ENCODE data around the gene AK3. TPM values are rescaled to one million over a fixed set of nuclear protein-coding genes. Genes with fewer than 3 reads are reported as not detected.
"Not testable (repeated sequence)": the region's sequence is repeated elsewhere in the genome, so short reads cannot be mapped to it uniquely, and the experiment has no call there.

Gene AK3
- total RNA-seq, 1 donor from 2014 or later = 33.9 TPM

DNA sequence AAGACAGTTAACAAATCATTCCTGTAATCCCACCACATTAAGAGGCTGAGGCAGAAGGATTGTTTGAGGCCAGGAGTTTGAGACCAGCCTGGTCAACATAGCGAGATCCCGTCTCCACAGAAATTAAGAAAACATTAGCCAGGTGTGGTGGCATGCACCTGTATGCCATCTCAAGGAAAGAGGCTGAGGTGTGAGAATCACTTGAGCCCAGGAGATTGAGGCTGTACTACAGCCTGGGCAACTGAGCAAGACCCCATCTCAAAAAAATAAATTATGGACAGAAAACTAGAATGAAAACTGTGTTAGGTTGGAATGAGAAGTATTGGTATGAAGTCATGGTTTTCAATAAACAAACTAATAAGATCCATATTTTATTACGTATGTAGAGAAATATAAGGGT, 23.0 kb upstream of the AK3 start:
- Mint-ChIP-seq H3K27me3 (ENCODE audit: low read depth) (peaks cover 7% of the 10 kb centered on the region), H3K36me3 (ENCODE audit: low read depth) (no peaks in the 10 kb centered on the region), H3K4me3 (ENCODE audit: low read depth) (no peak overlapping the region), H3K27ac (no peak overlapping the region), H3K9me3 (no peaks in the 10 kb centered on the region), H3K4me1 (ENCODE audit: low read depth) (peaks cover 13% of the 10 kb centered on the region)
- intact Hi-C loops (cut with micrococcal nuclease) = loop anchor here (5.0 kb wide), 2 partner anchors 303 to 673 kb away; partner anchors contain the start of gene PLGRKT
- DNase-seq (ENCODE audit: low spot score) = no peak

- Mint-ChIP-seq H3K4me1 (ENCODE audit: low read depth) (peaks cover 12% of the 10 kb centered on the region), H3K36me3 (ENCODE audit: low read depth) (no peaks in the 10 kb centered on the region), H3K4me3 (ENCODE audit: low read depth) (peak overlapping the region; percentile 63), H3K27me3 (ENCODE audit: low read depth) (peaks cover 7% of the 10 kb centered on the region), H3K27ac (peak overlapping the region; percentile 78), H3K9me3 (no peaks in the 10 kb centered on the region)
- intact Hi-C loops (cut with micrococcal nuclease) = loop anchor here (1.0 to 5.0 kb wide), 6 partner anchors 70 to 838 kb away; partner anchors contain the start of gene PLGRKT
- no peak for DNase-seq (ENCODE audit: low spot score)
These were observed 22.0 kb upstream of the AK3 start for GRCh38 chr9:4762886-4763541.

- H3K9me3 Mint-ChIP-seq = no peaks in the 10 kb centered on the region
- DNase-seq (ENCODE audit: low spot score) = peak; percentile 72
- peak overlapping the region; percentile 78 for H3K27ac Mint-ChIP-seq
- H3K27me3 Mint-ChIP-seq (ENCODE audit: low read depth) = peaks cover 9% of the 10 kb centered on the region
- peak overlapping the region; percentile 63 for H3K4me3 Mint-ChIP-seq (ENCODE audit: low read depth)
- H3K4me1 Mint-ChIP-seq (ENCODE audit: low read depth) = peaks cover 12% of the 10 kb centered on the region
- no peaks in the 10 kb centered on the region for H3K36me3 Mint-ChIP-seq (ENCODE audit: low read depth)
- intact Hi-C loops (cut with micrococcal nuclease) = loop anchor here (1.0 to 5.0 kb wide), 6 partner anchors 71 to 839 kb away; partner anchors contain the start of gene PLGRKT
These were observed 21.3 kb upstream of the AK3 start for GRCh38 chr9:4762108-4762885.

- H3K27ac Mint-ChIP-seq = no peak overlapping the region
- peaks cover 12% of the 10 kb centered on the region for H3K4me1 Mint-ChIP-seq (ENCODE audit: low read depth)
- H3K9me3 Mint-ChIP-seq = no peaks in the 10 kb centered on the region
- intact Hi-C loops (cut with micrococcal nuclease) = loop anchor here (5.0 kb wide), 2 partner anchors 307 to 677 kb away; partner anchors contain the start of gene PLGRKT
- no peaks in the 10 kb centered on the region for H3K36me3 Mint-ChIP-seq (ENCODE audit: low read depth)
- H3K27me3 Mint-ChIP-seq (ENCODE audit: low read depth) = peaks cover 9% of the 10 kb centered on the region
- no peak for DNase-seq (ENCODE audit: low spot score)
- no peak overlapping the region for H3K4me3 Mint-ChIP-seq (ENCODE audit: low read depth)
These were observed 19.1 kb upstream of the AK3 start for GRCh38 chr9:4760122-4760521.

- peaks cover 1% of the 10 kb centered on the region for H3K4me1 Mint-ChIP-seq (ENCODE audit: low read depth)
- peaks cover 18% of the 10 kb centered on the region for H3K27me3 Mint-ChIP-seq (ENCODE audit: low read depth)
- H3K36me3 Mint-ChIP-seq (ENCODE audit: low read depth) = no peaks in the 10 kb centered on the region
- DNase-seq (ENCODE audit: low spot score) = no peak
- intact Hi-C loops (cut with micrococcal nuclease) = loop anchor here (5.0 to 10.0 kb wide), 2 partner anchors 152 to 431 kb away; partner anchors contain the start of gene INSL6
- H3K27ac Mint-ChIP-seq = no peak overlapping the region
- H3K9me3 Mint-ChIP-seq = no peaks in the 10 kb centered on the region
- no peak overlapping the region for H3K4me3 Mint-ChIP-seq (ENCODE audit: low read depth)
These were observed 15.4 kb upstream of the AK3 start for GRCh38 chr9:4756420-4756819.

DNA sequence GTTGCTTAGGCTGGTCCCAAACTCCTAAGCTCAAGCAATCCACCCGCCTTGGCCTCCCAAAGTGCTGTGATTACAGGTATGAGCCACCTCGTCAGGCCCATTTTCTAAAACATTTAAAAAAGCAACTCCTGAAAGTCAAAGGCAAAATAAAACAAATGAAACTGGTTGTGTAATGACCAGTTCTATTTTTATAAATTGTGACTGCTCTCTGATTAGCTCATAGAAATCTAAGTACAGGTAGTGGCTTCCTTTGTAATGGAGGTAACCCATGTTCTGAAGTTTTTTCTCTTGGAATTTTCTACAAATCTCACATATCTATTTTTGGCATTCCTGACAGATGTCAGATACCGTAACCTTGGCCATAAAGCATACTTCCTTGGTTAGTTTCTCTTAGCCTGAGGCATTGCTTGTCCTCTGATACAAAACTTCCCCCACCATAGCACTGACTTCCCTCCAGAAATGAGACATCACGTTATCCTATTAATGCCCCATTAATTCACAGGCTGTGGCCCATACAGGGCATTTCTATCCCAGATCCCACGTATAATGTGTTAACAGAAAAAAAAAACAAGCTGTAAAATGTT, 14.1 kb upstream of the AK3 start:
- Mint-ChIP-seq H3K4me1 (ENCODE audit: low read depth) (peaks cover 1% of the 10 kb centered on the region), H3K36me3 (ENCODE audit: low read depth) (no peaks in the 10 kb centered on the region), H3K9me3 (no peaks in the 10 kb centered on the region), H3K4me3 (ENCODE audit: low read depth) (no peak overlapping the region), H3K27me3 (ENCODE audit: low read depth) (peaks cover 17% of the 10 kb centered on the region), H3K27ac (no peak overlapping the region)
- no peak for DNase-seq (ENCODE audit: low spot score)
- intact Hi-C loops (cut with micrococcal nuclease) = loop anchor here (5.0 to 10.0 kb wide), 2 partner anchors 150 to 432 kb away; partner anchors contain the start of gene INSL6

DNA sequence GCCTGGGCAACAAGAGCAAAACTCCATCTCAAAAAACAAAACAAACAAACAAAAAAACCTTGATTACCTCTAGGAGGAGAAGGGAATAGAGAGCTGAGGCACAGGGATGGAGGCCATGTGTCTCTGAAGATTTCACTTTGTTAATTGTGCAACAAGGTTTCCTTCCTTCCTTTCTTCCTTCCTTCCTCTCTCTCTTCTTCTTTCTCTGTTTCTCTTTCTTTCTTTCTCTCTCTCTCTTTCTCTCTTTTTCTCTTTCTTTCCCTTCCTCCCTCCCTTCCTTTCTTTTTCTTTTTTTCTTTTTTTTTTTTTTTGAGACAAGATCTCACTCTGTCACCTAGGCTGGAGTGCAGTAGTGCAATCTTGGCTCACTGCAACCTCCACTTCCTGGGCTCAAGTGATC, 13.5 kb upstream of the AK3 start:
- intact Hi-C loops (cut with micrococcal nuclease) = loop anchor here (10.0 kb wide), 1 partner anchor 150 kb away; no protein-coding TSS in a partner anchor
- H3K9me3 Mint-ChIP-seq, H3K27ac Mint-ChIP-seq: not testable (repeated sequence)

DNA sequence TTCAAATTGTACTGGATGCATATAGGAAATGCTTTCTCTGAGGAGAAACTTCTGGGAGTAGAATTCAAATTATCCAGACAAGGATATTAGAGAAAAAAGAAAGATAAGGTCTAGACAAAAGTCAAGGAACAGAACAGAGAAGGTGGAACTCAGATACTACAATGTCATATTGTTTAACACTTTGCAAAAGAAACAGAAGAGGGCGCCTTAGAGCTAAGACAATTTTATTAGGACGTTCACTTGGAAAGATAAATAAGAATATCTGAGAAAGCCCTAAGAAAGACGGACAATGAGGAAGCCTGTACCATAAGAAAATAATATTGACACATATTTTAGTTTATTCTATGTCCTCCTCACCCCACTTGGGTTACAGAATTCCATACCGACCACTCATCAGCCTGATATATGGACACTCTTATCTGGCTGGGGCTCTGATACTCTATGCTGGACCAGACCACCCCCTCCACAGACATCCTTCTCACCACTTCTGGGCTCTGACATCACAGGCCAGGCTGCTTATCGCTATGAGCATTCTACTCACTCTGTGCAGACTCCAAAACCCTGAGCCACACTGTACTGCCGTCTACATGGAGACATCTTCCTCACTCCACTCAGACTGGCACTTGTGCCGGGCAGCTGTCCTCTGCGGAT, 9.1 kb upstream of the AK3 start:
- Mint-ChIP-seq H3K4me3 (ENCODE audit: low read depth) (no peak overlapping the region), H3K36me3 (ENCODE audit: low read depth) (no peaks in the 10 kb centered on the region), H3K27me3 (ENCODE audit: low read depth) (peaks cover 12% of the 10 kb centered on the region), H3K27ac (no peak overlapping the region), H3K9me3 (no peaks in the 10 kb centered on the region), H3K4me1 (ENCODE audit: low read depth) (peaks cover 12% of the 10 kb centered on the region)
- intact Hi-C loops (cut with micrococcal nuclease) = loop anchor here (10.0 kb wide), 1 partner anchor 145 kb away; no protein-coding TSS in a partner anchor
- no peak for DNase-seq (ENCODE audit: low spot score)

More for the DNA sequence above, 13.5 kb upstream of the AK3 start:
- not testable (repeated sequence) for DNase-seq (ENCODE audit: low spot score); H3K4me1 Mint-ChIP-seq (ENCODE audit: low read depth); H3K36me3 Mint-ChIP-seq (ENCODE audit: low read depth); H3K4me3 Mint-ChIP-seq (ENCODE audit: low read depth)
- H3K27me3 Mint-ChIP-seq (ENCODE audit: low read depth) = peaks cover 17% of the 10 kb centered on the region

- Mint-ChIP-seq H3K4me1 (ENCODE audit: low read depth) (peaks cover 11% of the 10 kb centered on the region), H3K27me3 (ENCODE audit: low read depth) (peaks cover 11% of the 10 kb centered on the region), H3K27ac (no peak overlapping the region), H3K36me3 (ENCODE audit: low read depth) (no peaks in the 10 kb centered on the region), H3K4me3 (ENCODE audit: low read depth) (no peak overlapping the region), H3K9me3 (no peaks in the 10 kb centered on the region)
- DNase-seq (ENCODE audit: low spot score) = no peak
- intact Hi-C loops (cut with micrococcal nuclease) = no loop called here
These were observed 7.6 kb upstream of the AK3 start for GRCh38 chr9:4748612-4749011.

DNA sequence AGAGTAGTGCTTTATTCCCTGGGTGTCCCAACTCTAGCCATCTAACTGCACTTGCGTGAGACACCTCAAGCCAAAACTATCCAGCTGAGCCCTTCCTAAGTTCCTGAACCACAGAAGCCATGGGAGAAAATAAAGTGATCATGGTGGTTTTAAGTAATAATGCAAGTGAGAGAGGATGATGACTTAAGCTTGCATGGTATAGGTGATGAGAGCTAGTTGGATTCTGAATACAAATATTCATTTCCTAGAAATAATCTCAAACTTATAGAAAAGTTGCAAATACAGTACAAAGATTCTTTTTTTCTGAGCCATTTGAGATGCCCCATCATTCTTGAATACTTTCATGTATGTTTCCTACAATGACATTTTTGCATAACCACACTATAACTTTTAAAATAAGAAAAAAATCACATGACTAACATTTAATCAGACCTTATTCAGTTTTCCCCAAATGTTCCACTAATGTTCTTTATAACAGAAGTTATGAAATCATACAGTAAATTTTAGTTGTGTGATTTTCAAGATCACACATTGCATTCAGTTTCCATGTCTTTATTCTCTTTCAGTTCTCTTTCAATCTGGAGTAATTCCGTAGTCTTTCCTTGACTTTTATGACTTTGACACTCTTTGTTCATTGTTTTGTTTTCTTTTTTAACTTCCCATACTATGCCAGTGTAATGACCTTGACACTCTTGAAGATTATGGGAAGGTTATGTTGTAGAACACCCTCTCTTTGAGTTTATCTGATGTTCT, 5.5 kb upstream of the AK3 start:
- Mint-ChIP-seq H3K4me1 (ENCODE audit: low read depth) (peaks cover 18% of the 10 kb centered on the region), H3K27ac (no peak overlapping the region), H3K27me3 (ENCODE audit: low read depth) (no peaks in the 10 kb centered on the region), H3K4me3 (ENCODE audit: low read depth) (no peak overlapping the region), H3K9me3 (no peaks in the 10 kb centered on the region), H3K36me3 (ENCODE audit: low read depth) (no peaks in the 10 kb centered on the region)
- intact Hi-C loops (cut with micrococcal nuclease) = no loop called here
- DNase-seq (ENCODE audit: low spot score) = no peak

- Mint-ChIP-seq H3K4me3 (ENCODE audit: low read depth) (no peak overlapping the region), H3K36me3 (ENCODE audit: low read depth) (peaks cover 11% of the 10 kb centered on the region), H3K4me1 (ENCODE audit: low read depth) (peaks cover 30% of the 10 kb centered on the region), H3K27ac (no peak overlapping the region), H3K9me3 (no peaks in the 10 kb centered on the region), H3K27me3 (ENCODE audit: low read depth) (no peaks in the 10 kb centered on the region)
- no peak for DNase-seq (ENCODE audit: low spot score)
- intact Hi-C loops (cut with micrococcal nuclease) = loop anchor here (5.0 kb wide), 4 partner anchors 81 to 1099 kb away; partner anchors contain the start of genes JAK2, PLGRKT and PLPP6
These were observed 2.3 kb upstream of the AK3 start for GRCh38 chr9:4743131-4743875.
